ENCODE measurements around the gene IRF4. TPM values are rescaled to one million over a fixed set of nuclear protein-coding genes. Genes with fewer than 3 reads are reported as not detected.

The IRF4 gene
- total RNA-seq, 2 donors from 2014 or later = 0.26 TPM; not detected in 1

GRCh38 chr6:409370-409972, 17.9 kb downstream of the IRF4 start:
- Histone ChIP-seq H3K27ac (no peak overlapping the region), H3K4me3 (no peak overlapping the region), H3K9me3 (peaks cover 0 to under 1% (median 0%) of the 10 kb centered on the region in 3 donors), H3K36me3 (replicated peaks in 1 of 2; ENCODE audit: insufficient read depth in 1 of 2, low read depth in 2 of 2) (no peaks in the 10 kb centered on the region), H3K4me1 (no peaks in the 10 kb centered on the region), H3K27me3 (no peaks in the 10 kb centered on the region)
- WGBS, 2 donors = 70 to 73% methylated on average over 4 of the region's 4 CpGs
- ATAC-seq = no peak
- TF ChIP-seq, protein P1, sequence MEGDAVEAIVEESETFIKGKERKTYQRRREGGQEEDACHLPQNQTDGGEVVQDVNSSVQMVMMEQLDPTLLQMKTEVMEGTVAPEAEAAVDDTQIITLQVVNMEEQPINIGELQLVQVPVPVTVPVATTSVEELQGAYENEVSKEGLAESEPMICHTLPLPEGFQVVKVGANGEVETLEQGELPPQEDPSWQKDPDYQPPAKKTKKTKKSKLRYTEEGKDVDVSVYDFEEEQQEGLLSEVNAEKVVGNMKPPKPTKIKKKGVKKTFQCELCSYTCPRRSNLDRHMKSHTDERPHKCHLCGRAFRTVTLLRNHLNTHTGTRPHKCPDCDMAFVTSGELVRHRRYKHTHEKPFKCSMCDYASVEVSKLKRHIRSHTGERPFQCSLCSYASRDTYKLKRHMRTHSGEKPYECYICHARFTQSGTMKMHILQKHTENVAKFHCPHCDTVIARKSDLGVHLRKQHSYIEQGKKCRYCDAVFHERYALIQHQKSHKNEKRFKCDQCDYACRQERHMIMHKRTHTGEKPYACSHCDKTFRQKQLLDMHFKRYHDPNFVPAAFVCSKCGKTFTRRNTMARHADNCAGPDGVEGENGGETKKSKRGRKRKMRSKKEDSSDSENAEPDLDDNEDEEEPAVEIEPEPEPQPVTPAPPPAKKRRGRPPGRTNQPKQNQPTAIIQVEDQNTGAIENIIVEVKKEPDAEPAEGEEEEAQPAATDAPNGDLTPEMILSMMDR (IDR thresholded peaks at IDR 0.05) = no peak
- no peak for TF ChIP-seq POLR2A (IDR thresholded peaks at IDR 0.05)
- no peak for DNase-seq
- intact Hi-C loops (cut with DNase I) = no loop called here

DNA sequence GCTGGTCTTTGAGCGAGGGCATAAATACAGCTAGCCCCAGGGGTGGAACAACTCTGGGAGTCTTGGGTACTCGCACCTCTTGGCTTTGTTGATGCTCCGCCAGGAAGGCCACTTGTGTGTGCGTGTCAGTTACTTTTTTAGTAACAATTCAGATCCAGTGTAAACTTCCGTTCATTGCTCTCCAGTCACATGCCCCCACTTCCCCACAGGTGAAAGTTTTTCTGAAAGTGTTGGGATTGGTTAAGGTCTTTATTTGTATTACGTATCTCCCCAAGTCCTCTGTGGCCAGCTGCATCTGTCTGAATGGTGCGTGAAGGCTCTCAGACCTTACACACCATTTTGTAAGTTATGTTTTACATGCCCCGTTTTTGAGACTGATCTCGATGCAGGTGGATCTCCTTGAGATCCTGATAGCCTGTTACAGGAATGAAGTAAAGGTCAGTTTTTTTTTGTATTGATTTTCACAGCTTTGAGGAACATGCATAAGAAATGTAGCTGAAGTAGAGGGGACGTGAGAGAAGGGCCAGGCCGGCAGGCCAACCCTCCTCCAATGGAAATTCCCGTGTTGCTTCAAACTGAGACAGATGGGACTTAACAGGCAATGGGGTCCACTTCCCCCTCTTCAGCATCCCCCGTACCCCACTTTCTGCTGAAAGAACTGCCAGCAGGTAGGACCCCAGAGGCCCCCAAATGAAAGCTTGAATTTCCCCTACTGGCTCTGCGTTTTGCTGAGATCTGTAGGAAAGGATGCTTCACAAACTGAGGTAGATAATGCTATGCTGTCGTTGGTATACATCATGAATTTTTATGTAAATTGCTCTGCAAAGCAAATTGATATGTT, 19.2 kb downstream of the IRF4 start:
- ATAC-seq (no peak), DNase-seq (no peak)
- Histone ChIP-seq H3K27me3 (no peaks in the 10 kb centered on the region), H3K4me1 (no peaks in the 10 kb centered on the region), H3K4me3 (no peak overlapping the region), H3K36me3 (replicated peaks in 1 of 2; ENCODE audit: insufficient read depth in 1 of 2, low read depth in 2 of 2) (no peaks in the 10 kb centered on the region), H3K9me3 (peaks cover 0 to 7% (median 0%) of the 10 kb centered on the region in 3 donors), H3K27ac (no peak overlapping the region)
- 64 to 66% methylated on average over 15 of the region's 15 CpGs for WGBS, 2 donors
- intact Hi-C loops (cut with DNase I) = no loop called here
- TF ChIP-seq, protein P1 (IDR thresholded peaks at IDR 0.05) = no peak
- TF ChIP-seq POLR2A (IDR thresholded peaks at IDR 0.05) = no peak

DNA sequence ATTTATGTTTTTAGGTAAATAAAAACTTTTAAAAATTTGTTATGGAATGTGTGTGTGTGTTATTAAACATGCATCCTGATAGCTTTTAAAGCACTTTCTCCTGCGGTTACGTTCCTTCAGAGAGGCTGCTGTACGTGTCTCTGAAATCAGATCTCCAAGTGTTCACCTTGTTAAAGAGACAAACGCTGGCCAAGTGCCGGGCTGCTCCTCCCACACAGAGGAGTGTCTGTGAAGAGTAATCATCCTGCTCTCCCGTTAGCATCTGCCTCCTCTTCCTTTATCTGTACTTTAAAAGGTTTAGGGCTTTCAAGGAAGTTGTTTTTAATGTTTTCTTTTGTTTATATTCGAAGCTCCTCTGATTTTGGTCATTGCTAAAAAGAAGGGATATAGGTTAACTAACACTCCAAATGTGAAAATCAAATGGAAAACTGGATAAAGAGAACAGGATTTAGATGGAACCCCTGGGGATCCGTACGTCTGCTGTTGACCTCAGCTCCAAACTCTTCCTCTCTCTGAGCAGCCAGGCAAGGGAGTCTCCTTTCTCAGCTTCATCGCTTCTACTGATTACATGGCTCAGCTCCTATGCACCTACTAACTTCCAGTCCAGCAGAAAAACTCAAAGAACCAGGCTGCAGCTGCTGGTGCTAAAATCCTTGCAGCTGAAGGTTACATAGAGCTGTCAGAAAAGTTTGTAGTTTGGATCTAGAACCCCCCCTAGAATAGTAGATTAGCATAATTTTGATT, 20.0 kb downstream of the IRF4 start:
- intact Hi-C loops (cut with DNase I) = no loop called here
- DNase-seq = no peak
- Histone ChIP-seq H3K9me3 (peaks cover 0 to 7% (median 0%) of the 10 kb centered on the region in 3 donors), H3K4me1 (no peaks in the 10 kb centered on the region), H3K27me3 (no peaks in the 10 kb centered on the region), H3K36me3 (replicated peaks in 1 of 2; ENCODE audit: insufficient read depth in 1 of 2, low read depth in 2 of 2) (no peaks in the 10 kb centered on the region), H3K27ac (no peak overlapping the region), H3K4me3 (no peak overlapping the region)
- ATAC-seq = no peak
- 30 to 32% methylated on average over 10 of the region's 10 CpGs for WGBS, 2 donors
- no peak for TF ChIP-seq POLR2A (IDR thresholded peaks at IDR 0.05)
- TF ChIP-seq, protein P1 (IDR thresholded peaks at IDR 0.05) = no peak

GRCh38 chr6:412146-412886, 20.8 kb downstream of the IRF4 start:
- Histone ChIP-seq H3K9me3 (peaks cover 0 to 7% (median 0%) of the 10 kb centered on the region in 3 donors), H3K4me3 (no peak overlapping the region), H3K27me3 (no peaks in the 10 kb centered on the region), H3K4me1 (no peaks in the 10 kb centered on the region), H3K27ac (no peak overlapping the region), H3K36me3 (replicated peaks in 1 of 2; ENCODE audit: insufficient read depth in 1 of 2, low read depth in 2 of 2) (no peaks in the 10 kb centered on the region)
- no peak for TF ChIP-seq POLR2A (IDR thresholded peaks at IDR 0.05)
- TF ChIP-seq, protein P1 (IDR thresholded peaks at IDR 0.05) = no peak
- WGBS, 2 donors = 62 to 66% methylated on average over 3 of the region's 3 CpGs
- DNase-seq = no peak
- intact Hi-C loops (cut with DNase I) = no loop called here
- ATAC-seq = no peak

All from body of pancreas (tissue), 4 donors.